ENCODE results near the gene CHRNE.

DNA sequence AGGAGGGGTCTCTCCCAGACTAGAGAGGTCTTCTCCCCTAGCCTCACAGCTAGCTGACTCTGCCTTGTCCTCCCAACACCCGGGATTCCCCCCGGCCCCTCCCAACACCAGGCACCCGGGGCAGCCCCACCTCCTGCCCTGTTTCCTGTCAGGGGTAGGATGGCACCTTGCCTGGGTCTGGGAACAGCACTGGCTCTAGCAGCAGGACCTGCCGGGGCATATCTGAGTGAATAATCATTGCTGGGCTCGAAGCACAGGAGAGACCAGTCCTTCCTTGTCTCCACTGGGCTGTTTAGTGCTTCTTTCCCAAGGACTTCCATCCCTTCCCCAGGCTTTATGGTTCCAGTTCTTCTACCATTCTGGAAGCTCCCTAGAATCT is 44.0 kb downstream of the CHRNE start:
- TF ChIP-seq, protein P1, sequence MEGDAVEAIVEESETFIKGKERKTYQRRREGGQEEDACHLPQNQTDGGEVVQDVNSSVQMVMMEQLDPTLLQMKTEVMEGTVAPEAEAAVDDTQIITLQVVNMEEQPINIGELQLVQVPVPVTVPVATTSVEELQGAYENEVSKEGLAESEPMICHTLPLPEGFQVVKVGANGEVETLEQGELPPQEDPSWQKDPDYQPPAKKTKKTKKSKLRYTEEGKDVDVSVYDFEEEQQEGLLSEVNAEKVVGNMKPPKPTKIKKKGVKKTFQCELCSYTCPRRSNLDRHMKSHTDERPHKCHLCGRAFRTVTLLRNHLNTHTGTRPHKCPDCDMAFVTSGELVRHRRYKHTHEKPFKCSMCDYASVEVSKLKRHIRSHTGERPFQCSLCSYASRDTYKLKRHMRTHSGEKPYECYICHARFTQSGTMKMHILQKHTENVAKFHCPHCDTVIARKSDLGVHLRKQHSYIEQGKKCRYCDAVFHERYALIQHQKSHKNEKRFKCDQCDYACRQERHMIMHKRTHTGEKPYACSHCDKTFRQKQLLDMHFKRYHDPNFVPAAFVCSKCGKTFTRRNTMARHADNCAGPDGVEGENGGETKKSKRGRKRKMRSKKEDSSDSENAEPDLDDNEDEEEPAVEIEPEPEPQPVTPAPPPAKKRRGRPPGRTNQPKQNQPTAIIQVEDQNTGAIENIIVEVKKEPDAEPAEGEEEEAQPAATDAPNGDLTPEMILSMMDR (IDR thresholded peaks at IDR 0.05; ENCODE audit: low read length) = no peak
- TF ChIP-seq EZH2 (IDR thresholded peaks at IDR 0.05; ENCODE audit: borderline replicate concordance, low read length) = no peak
